Upper lobe of left lung (tissue), 6 donors: ENCODE measurements around the gene FCHO2. TPM values are rescaled to one million over a fixed set of nuclear protein-coding genes. Genes with fewer than 3 reads are reported as not detected.
A peak's percentile ranks its signal among the peaks of the same experiment; 100 is the strongest.

Experiments
- ATAC-seq, 2 donors: fragments of 200-7000 bp; cut with Tn5 transposase; one replicate each; pipeline ENCODE4 v1.9.1; 2022; ENCODE audit warnings: mild to moderate bottlenecking in 2 of 2, moderate library complexity in 2 of 2; ENCODE audit not compliant: low FRiP score in 2 of 2
- DNase-seq, 2 donors: peaks; one replicate each; pipeline ENCODE4 v3.0.0-alpha.2; 2019 to 2020
- H3K27ac ChIP-seq, 4 donors: fragments of 200-600 bp; sonication (generic); one replicate each; pipeline ENCODE4 v1.5.1; 2016 to 2019
- H3K27me3 ChIP-seq, 4 donors: fragments of 200-600 bp; sonication (generic); one replicate each; pipeline ENCODE4 v1.5.1; 2017 to 2019
- H3K36me3 ChIP-seq, 4 donors: fragments of 200-600 bp; sonication (generic); one replicate each; pipeline ENCODE4 v1.5.1; 2016 to 2019
- H3K4me1 ChIP-seq, 4 donors: fragments of 200-600 bp; sonication (generic); one replicate each; pipeline ENCODE4 v1.5.1; 2018 to 2019
- H3K4me3 ChIP-seq, 4 donors: fragments of 200-600 bp; sonication (generic); one replicate each; pipeline ENCODE4 v1.5.1; 2017 to 2019; ENCODE audit warnings: mild to moderate bottlenecking in 2 of 4, moderate library complexity in 1 of 4
- H3K9me3 ChIP-seq, 4 donors: fragments of 200-600 bp; sonication (generic); one replicate each; pipeline ENCODE4 v1.5.1; 2018 to 2019
- EP300 ChIP-seq, 4 donors: sonication (generic); formaldehyde crosslinking; IDR thresholded peaks; one replicate each; pipeline ENCODE4 v1.5.1; 2017; ENCODE audit warnings: antibody characterized with exemption in 4 of 4, control low read depth in 2 of 4
- POLR2A ChIP-seq, 4 donors: fragments of 450-650 bp; IDR thresholded peaks; one replicate each; pipeline ENCODE4 v1.5.1; 2016 to 2017; ENCODE audit warnings: antibody characterized with exemption in 4 of 4, mild to moderate bottlenecking in 2 of 4
- POLR2AphosphoS5 ChIP-seq, 2 donors: sonication (generic); formaldehyde crosslinking; IDR thresholded peaks; one replicate each; pipeline ENCODE4 v1.5.1; 2017; ENCODE audit warnings: antibody characterized with exemption in 2 of 2
- WGBS, 2 donors: methylation state at CpG; one replicate each; pipeline ENCODE4 v1.1.5; 2017 to 2018; 5-methylcytosine and 5-hydroxymethylcytosine counted together
- total RNA-seq, 6 donors: library from RNA; depleted of rRNA in 4 of 6; stranded (reverse); fragments of >200 nt in 4 of 6; gene quantifications; one replicate each; pipeline versions ENCODE4 v1.1.0 to v1.2.1, GENCODE V29; 2016 to 2021
- TF ChIP-seq, protein P1 (sequence below), 6 experiments: fragments of 450-650 bp in 4 of 6; fragments of 200-600 bp in 2 of 6; sonication (generic) in 2 of 6; IDR thresholded peaks; one replicate each; pipeline ENCODE4 v1.5.1; 2016 to 2019; ENCODE audit warnings: antibody characterized with exemption in 6 of 6
- donor health status: DM: no; HTN: no; CAD: no; lungs with moderate emphysema.
- donor health status: DM: no; HTN: yes; CAD: no; lungs with severe emphysema.

Gene FCHO2
- total RNA-seq, 6 donors from 2014 or later, result 37.6 to 99.5 (median 79.7) TPM

DNA sequence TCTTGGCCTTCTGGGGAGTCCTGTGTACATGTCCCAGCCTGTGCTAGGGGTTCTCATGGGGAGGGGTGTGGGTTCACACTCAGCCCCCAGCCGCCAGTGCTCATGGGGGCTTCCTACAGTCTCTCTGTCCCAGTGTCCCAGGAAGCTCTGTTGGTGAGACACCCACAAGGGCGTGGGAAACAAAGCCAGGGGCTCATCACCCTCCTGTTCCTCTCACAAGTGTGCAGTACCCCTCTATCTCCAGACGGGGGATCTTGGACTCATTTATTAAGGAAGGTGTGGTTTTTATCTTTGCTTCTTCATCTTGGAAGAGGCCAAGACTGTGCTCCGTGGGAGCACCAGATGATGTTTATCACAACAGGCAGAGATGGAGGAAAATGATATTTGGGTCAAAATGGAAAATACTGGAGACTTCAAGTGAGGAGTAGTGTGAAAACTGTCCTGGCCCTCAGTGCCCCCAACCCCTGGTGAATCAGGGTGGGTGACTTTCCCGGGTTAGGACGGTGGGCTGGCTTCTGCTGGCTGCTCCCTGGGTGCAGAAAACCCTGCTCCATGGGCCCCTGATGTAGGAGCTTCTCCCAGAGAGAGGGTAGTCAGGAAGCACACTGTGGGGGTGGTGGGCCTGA lies 179.7 kb downstream of the FCHO2 start:
- H3K27ac ChIP-seq, result no peak overlapping the region
- no peaks in the 10 kb centered on the region for H3K36me3 ChIP-seq
- no peak overlapping the region for H3K4me3 ChIP-seq
- no peaks in the 10 kb centered on the region for H3K9me3 ChIP-seq
- no peak for ATAC-seq
- 59 to 60% methylated on average over 5 to 6 of the region's 6 CpGs for WGBS, 2 donors
- peaks cover 0 to 2% (median 0%) of the 10 kb centered on the region in 4 donors for H3K27me3 ChIP-seq
- H3K4me1 ChIP-seq, result no peaks in the 10 kb centered on the region
- no peak for DNase-seq
- no peak for TF ChIP-seq POLR2AphosphoS5 (IDR thresholded peaks at IDR 0.05)
- TF ChIP-seq EP300 (IDR thresholded peaks at IDR 0.05), result no peak
- TF ChIP-seq, protein P1, sequence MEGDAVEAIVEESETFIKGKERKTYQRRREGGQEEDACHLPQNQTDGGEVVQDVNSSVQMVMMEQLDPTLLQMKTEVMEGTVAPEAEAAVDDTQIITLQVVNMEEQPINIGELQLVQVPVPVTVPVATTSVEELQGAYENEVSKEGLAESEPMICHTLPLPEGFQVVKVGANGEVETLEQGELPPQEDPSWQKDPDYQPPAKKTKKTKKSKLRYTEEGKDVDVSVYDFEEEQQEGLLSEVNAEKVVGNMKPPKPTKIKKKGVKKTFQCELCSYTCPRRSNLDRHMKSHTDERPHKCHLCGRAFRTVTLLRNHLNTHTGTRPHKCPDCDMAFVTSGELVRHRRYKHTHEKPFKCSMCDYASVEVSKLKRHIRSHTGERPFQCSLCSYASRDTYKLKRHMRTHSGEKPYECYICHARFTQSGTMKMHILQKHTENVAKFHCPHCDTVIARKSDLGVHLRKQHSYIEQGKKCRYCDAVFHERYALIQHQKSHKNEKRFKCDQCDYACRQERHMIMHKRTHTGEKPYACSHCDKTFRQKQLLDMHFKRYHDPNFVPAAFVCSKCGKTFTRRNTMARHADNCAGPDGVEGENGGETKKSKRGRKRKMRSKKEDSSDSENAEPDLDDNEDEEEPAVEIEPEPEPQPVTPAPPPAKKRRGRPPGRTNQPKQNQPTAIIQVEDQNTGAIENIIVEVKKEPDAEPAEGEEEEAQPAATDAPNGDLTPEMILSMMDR (IDR thresholded peaks at IDR 0.05), result peak in 1 of 6 experiments; percentile 32

DNA sequence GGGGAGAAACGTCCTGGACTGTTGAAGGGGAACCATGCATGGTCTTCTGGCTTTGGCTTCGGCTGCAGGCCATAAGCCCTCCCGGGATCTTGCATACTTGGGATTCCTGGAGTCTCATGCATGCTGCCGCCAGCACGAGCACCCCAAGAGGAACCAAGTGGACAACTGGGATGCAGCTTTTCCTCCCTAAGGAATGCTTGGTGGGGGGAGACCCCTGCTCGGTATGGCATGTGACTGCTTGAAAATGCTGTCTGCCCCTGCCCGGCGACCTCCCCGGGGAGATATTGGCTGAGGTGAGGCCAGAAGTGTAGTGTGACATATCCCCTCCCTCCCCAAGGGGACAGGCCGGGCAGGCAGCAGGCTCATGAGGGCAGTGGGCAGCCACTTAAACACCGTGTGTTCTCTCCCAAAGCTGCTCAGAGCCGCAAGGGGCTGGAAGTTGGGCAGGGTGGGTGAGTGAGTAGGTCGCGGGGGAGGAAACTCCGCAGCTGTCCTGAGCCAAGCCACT lies 180.3 kb downstream of the FCHO2 start:
- Histone ChIP-seq H3K27me3 (peaks cover 0 to 2% (median 0%) of the 10 kb centered on the region in 4 donors), H3K4me1 (no peaks in the 10 kb centered on the region), H3K9me3 (no peaks in the 10 kb centered on the region), H3K4me3 (no peak overlapping the region), H3K27ac (no peak overlapping the region), H3K36me3 (no peaks in the 10 kb centered on the region)
- WGBS, 2 donors, result 29 to 47% methylated on average over 5 to 14 of the region's 15 CpGs
- ATAC-seq (peak in 1 of 2 donors; percentile 6), DNase-seq (no peak)
- TF ChIP-seq POLR2A (IDR thresholded peaks at IDR 0.05) (no peak), POLR2AphosphoS5 (IDR thresholded peaks at IDR 0.05) (no peak), EP300 (IDR thresholded peaks at IDR 0.05) (no peak)
- TF ChIP-seq, protein P1 (IDR thresholded peaks at IDR 0.05), result no peak

DNA sequence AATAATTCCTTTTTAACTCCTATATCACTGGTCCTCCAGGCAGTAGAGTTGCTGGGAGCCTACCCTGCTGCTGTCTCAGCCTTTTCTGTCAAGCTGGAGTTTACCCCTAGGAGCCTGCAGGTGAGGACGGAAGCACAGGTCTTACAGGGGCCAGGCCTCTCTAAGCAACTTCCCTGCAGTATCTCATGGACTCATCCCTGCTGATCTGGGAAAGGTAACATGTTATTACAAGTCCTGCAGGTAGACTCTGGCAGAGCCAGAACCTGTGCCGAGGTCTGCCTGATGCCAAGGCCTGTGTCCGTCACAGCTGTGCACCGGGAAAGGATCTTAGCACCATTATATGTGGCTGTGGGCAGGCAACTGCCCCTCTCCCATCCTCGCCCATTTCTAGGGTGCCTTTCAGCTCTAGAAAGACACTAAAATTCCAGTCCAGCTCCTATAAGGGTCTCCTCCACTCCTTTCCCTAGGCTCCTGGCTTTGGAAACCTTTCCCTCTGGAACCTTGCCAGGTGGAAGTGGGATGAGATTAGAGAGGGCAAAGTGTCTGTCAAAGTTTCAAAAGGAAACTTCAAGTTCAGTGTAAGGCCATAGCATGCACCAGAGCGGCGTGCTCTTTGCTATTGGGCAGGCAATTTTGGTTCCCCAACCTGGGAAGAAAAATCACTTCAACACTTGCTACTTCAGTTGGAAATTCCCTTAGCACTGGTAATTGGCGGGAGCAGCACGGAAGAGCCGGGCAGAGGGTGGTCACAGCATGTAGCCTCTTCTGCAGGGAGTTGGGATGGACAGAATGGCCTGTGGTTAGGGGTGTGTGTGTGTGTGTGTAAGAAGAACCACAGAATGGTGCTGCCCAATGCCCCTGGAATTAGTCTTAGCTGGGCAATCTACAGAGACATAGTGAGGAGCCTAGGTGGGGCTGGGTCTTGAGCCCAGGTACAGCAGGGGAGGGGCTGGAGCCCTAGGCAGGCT lies 182.0 kb downstream of the FCHO2 start:
- no peak for DNase-seq
- no peak overlapping the region for H3K4me3 ChIP-seq
- H3K36me3 ChIP-seq, result no peaks in the 10 kb centered on the region
- no peak for TF ChIP-seq EP300 (IDR thresholded peaks at IDR 0.05)
- TF ChIP-seq POLR2AphosphoS5 (IDR thresholded peaks at IDR 0.05), result no peak
- TF ChIP-seq, protein P1 (IDR thresholded peaks at IDR 0.05), result no peak
- no peak for TF ChIP-seq POLR2A (IDR thresholded peaks at IDR 0.05)
- no peak overlapping the region for H3K27ac ChIP-seq
- ATAC-seq, result no peak
- WGBS, 2 donors, result 88 to 94% methylated on average over 10 of the region's 10 CpGs
- H3K9me3 ChIP-seq, result no peaks in the 10 kb centered on the region
- H3K4me1 ChIP-seq, result no peaks in the 10 kb centered on the region
- peaks cover 0 to 2% (median 0%) of the 10 kb centered on the region in 4 donors for H3K27me3 ChIP-seq

DNA sequence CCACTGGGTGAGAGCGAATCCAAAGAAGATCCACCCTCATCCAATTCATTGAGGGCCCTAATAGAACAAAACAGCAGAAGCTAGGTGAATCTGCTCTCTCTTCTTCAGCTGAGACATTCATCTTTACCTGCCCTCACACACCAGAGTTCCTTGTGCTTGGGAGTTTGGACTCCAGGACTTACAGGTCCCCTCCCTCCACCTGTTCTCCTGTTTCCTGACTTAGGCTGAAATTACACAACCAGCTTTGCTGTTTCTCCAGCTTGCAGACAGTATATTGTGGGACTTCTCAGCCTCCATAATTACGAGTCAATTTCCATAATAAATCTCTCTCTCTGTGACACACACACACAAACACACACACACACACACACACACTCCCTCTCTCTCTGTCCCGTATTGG lies 183.6 kb downstream of the FCHO2 start:
- 69 to 70% methylated on average over 3 of the region's 3 CpGs for WGBS, 2 donors
- no peak for ATAC-seq
- no peak for DNase-seq
- Histone ChIP-seq H3K27me3 (peaks cover 0 to 2% (median 0%) of the 10 kb centered on the region in 4 donors), H3K4me3 (no peak overlapping the region), H3K4me1 (no peaks in the 10 kb centered on the region), H3K9me3 (no peaks in the 10 kb centered on the region), H3K36me3 (no peaks in the 10 kb centered on the region), H3K27ac (no peak overlapping the region)
- TF ChIP-seq POLR2A (IDR thresholded peaks at IDR 0.05) (no peak), EP300 (IDR thresholded peaks at IDR 0.05) (no peak), POLR2AphosphoS5 (IDR thresholded peaks at IDR 0.05) (no peak)
- TF ChIP-seq, protein P1 (IDR thresholded peaks at IDR 0.05), result no peak

Other genes with a start within 250 kb of the FCHO2 start
- gene TNPO1, start 139.4 kb upstream of the FCHO2 start, total RNA-seq, result 100 to 1,000 TPM in 1 of 6 donors, 10 to 100 TPM in 5; 39.5 to 150 (median 70.9) TPM
- gene TMEM171, start 164.5 kb downstream of the FCHO2 start, total RNA-seq, result under 1 TPM in 2 of 6 donors, not detected in 4; 0.34 to 0.57 TPM
- gene TMEM174, start 217.2 kb downstream of the FCHO2 start, total RNA-seq, result not detected